Measurements from ENCODE around the gene CLCF1. TPM values are rescaled to one million over a fixed set of nuclear protein-coding genes. Genes with fewer than 3 reads are reported as not detected.

The CLCF1 gene
- total RNA-seq, 4 donors from 2014 or later: 1.8 to 46.4 (median 5.8) TPM

GRCh38 chr11:67375320-67376055, 2.1 kb upstream of the CLCF1 start:
- peaks cover 19 to 44% (median 36%) of the 10 kb centered on the region in 4 donors for H3K4me1 ChIP-seq
- no peak overlapping the region for H3K27ac ChIP-seq
- no peak for DNase-seq
- intact Hi-C loops (cut with DNase I; ENCODE audit: low total_unique reads) (no loop called here), in situ Hi-C loops (cut with MboI; ENCODE audit: low pct_ligation_motif_present in 1 of 4, low pct_unique_long_range_greater_than_20kb in 1 of 4, low sequenced_read_pairs in 3 of 4) (loop anchor here in 1 of 4 donors (25.0 kb wide), 1 partner anchor 113 kb away; the partner anchor contains the start of gene GRK2)
- no peaks in the 10 kb centered on the region for H3K9me3 ChIP-seq
- no peaks in the 10 kb centered on the region for H3K27me3 ChIP-seq
- no peaks in the 10 kb centered on the region for H3K36me3 ChIP-seq
- 67 to 71% methylated on average over 5 to 15 of the region's 15 CpGs for WGBS, 2 donors (ENCODE audit: low coverage in 1 of 2)
- TF ChIP-seq EP300 (IDR thresholded peaks at IDR 0.05; ENCODE audit: low read depth) (no peak), POLR2A (IDR thresholded peaks at IDR 0.05) (no peak), POLR2AphosphoS5 (IDR thresholded peaks at IDR 0.05) (no peak)
- no peak overlapping the region for H3K4me3 ChIP-seq

- TF ChIP-seq POLR2AphosphoS5 (IDR thresholded peaks at IDR 0.05) (no peak), POLR2A (IDR thresholded peaks at IDR 0.05) (no peak)
- Histone ChIP-seq H3K4me3 (no peak overlapping the region), H3K9me3 (no peaks in the 10 kb centered on the region), H3K36me3 (no peaks in the 10 kb centered on the region), H3K4me1 (peaks cover 19 to 49% (median 41%) of the 10 kb centered on the region in 4 donors), H3K27me3 (no peaks in the 10 kb centered on the region), H3K27ac (peak overlapping the region; percentile 90 to 96 (median 95))
- 38% methylated on average over 9 of the region's 9 CpGs; no CpG with 5 or more reads in 1 of the 2 donors for WGBS, 2 donors (ENCODE audit: low coverage in 1 of 2)
- intact Hi-C loops (cut with DNase I; ENCODE audit: low total_unique reads): no loop called here
- no peak for DNase-seq
- in situ Hi-C loops (cut with MboI; ENCODE audit: low pct_ligation_motif_present in 1 of 4, low pct_unique_long_range_greater_than_20kb in 1 of 4, low sequenced_read_pairs in 3 of 4): loop anchor here in 1 of 4 donors (25.0 kb wide), 1 partner anchor 112 kb away; the partner anchor contains the start of gene GRK2
These were observed 1.3 kb upstream of the CLCF1 start for GRCh38 chr11:67374571-67375281.

DNA sequence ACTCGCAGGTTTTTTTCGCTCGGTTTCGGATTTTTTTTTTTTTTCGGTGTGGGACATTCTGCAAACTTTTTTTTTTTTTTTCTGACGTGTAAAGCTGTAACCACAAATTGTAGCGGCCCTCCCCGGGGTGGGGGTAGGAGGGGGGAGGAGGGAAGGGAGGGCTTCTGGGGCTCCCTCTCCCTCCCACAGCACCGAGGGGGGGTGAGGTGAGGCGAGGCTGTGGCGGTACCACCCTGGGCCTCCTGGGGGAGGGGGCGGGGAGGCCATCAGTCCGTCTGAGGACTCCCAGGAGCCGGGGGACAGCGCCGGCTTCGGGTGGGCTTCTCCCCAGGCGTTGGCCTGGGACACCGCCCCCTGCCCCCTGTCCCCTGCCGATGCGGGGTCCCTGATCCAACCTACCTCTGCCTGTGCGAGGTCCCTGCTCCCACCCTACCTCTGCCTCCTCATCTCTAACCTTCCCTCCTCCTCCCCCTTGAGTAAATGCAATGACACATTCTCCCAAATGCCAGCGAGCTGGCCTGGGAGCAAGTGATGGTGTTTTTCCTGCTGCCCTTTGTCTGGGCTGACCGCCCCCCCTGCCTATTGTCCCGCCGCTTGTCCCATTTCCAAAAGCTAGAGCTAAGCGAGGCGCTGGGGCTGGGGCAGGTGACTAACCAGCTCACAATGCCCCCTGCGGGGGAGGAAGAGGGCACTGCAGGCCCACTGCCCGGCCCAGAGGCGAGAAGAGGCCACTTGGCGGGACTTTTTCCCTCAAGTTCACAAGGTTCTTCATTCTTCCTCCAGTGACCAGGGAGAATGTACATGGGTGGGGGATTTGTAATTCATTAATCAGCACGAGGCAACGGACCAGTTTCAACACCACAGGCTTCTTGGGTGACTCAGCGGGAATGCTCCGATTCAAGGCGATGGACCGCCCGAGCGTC, 511 bp upstream of the CLCF1 start:
- in situ Hi-C loops (cut with MboI; ENCODE audit: low pct_ligation_motif_present in 1 of 4, low pct_unique_long_range_greater_than_20kb in 1 of 4, low sequenced_read_pairs in 3 of 4) (no loop called here), intact Hi-C loops (cut with DNase I; ENCODE audit: low total_unique reads) (no loop called here)
- Histone ChIP-seq H3K4me3 (peak overlapping the region; percentile 58 to 94 (median 84)), H3K9me3 (no peaks in the 10 kb centered on the region), H3K36me3 (no peaks in the 10 kb centered on the region), H3K4me1 (peaks cover 19 to 47% (median 47%) of the 10 kb centered on the region in 4 donors), H3K27me3 (no peaks in the 10 kb centered on the region), H3K27ac (peak overlapping the region; percentile 90 to 96 (median 95))
- DNase-seq: peak; percentile 83
- TF ChIP-seq EP300 (IDR thresholded peaks at IDR 0.05; ENCODE audit: low read depth): no peak
- TF ChIP-seq CTCF (IDR thresholded peaks at IDR 0.05): peak; percentile 44 to 81 (median 57)
- TF ChIP-seq POLR2A (IDR thresholded peaks at IDR 0.05): no peak
- peak in 2 of 3 donors; percentile 21 to 52 for TF ChIP-seq POLR2AphosphoS5 (IDR thresholded peaks at IDR 0.05)
- WGBS, 2 donors (ENCODE audit: low coverage in 1 of 2): 7% methylated on average over 36 of the region's 40 CpGs; no CpG with 5 or more reads in 1 of the 2 donors

DNA sequence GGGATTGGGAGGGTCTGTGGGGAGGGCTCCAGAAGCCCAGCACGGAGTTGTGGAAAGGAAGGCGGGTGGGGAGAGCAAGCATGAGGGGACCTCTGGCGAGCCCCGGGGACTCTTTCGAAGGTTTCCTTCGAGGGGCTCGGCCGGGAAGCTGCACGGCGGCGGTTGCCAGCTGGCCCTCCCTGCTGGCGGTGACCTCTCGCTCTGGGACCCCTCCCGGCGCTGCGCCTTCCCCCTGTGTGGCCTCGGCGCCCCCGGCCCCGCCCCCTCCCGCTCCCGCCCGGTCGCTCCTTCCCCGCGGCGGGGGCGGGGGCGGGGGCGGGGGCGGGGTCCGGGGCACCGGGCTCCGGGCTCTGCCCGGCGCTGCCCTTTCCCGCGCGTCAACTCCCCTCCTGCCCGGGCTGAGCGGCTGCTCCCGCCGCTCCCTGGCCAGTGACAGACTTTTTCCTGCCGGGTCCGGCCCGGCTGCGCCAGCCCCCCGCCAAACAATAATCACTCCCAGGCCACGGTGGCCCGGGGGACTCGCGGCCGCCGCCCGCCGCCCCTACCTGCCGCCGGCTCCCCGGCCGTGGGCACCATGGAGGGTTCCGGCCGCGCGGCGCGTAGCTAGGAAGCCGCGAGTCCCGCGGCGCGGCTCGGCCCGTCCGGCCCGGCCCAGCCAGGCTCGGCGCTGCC, 941 bp downstream of the CLCF1 start:
- H3K9me3 ChIP-seq: no peaks in the 10 kb centered on the region
- no peaks in the 10 kb centered on the region for H3K36me3 ChIP-seq
- TF ChIP-seq POLR2AphosphoS5 (IDR thresholded peaks at IDR 0.05): no peak
- TF ChIP-seq POLR2A (IDR thresholded peaks at IDR 0.05): peak; percentile 33
- H3K27ac ChIP-seq: peak overlapping the region; percentile 90 to 96 (median 95)
- H3K4me1 ChIP-seq: peaks cover 19 to 58% (median 54%) of the 10 kb centered on the region in 4 donors
- no peak for DNase-seq
- intact Hi-C loops (cut with DNase I; ENCODE audit: low total_unique reads) (no loop called here), in situ Hi-C loops (cut with MboI; ENCODE audit: low pct_ligation_motif_present in 1 of 4, low pct_unique_long_range_greater_than_20kb in 1 of 4, low sequenced_read_pairs in 3 of 4) (no loop called here)
- peak overlapping the region; percentile 58 to 94 (median 84) for H3K4me3 ChIP-seq
- 1% methylated on average over 40 of the region's 78 CpGs; no CpG with 5 or more reads in 1 of the 2 donors for WGBS, 2 donors (ENCODE audit: low coverage in 1 of 2)
- no peaks in the 10 kb centered on the region for H3K27me3 ChIP-seq

- no peak for DNase-seq
- WGBS, 2 donors (ENCODE audit: low coverage in 1 of 2): 8 to 13% methylated on average over 8 to 13 of the region's 16 CpGs
- TF ChIP-seq POLR2AphosphoS5 (IDR thresholded peaks at IDR 0.05) (no peak), EP300 (IDR thresholded peaks at IDR 0.05; ENCODE audit: low read depth) (no peak), CTCF (IDR thresholded peaks at IDR 0.05) (no peak), POLR2A (IDR thresholded peaks at IDR 0.05) (no peak)
- in situ Hi-C loops (cut with MboI; ENCODE audit: low pct_ligation_motif_present in 1 of 4, low pct_unique_long_range_greater_than_20kb in 1 of 4, low sequenced_read_pairs in 3 of 4) (no loop called here), intact Hi-C loops (cut with DNase I; ENCODE audit: low total_unique reads) (no loop called here)
- H3K4me1 ChIP-seq: peaks cover 19 to 63% (median 59%) of the 10 kb centered on the region in 4 donors
- no peaks in the 10 kb centered on the region for H3K9me3 ChIP-seq
- H3K4me3 ChIP-seq: peak overlapping the region in 3 of 4 donors; percentile 78 to 94 (median 90)
- H3K27ac ChIP-seq: peak overlapping the region; percentile 90 to 96 (median 95)
- H3K36me3 ChIP-seq: no peaks in the 10 kb centered on the region
- H3K27me3 ChIP-seq: no peaks in the 10 kb centered on the region
These were observed 1.5 kb downstream of the CLCF1 start for GRCh38 chr11:67371911-67372320.

Measured in transverse colon (tissue), 4 donors.